Activated B cell treated with CpG ODN at 0.5 μM for 24 hours (primary cell): ENCODE data around the gene DOP1A. TPM values are rescaled to one million over a fixed set of nuclear protein-coding genes. Genes with fewer than 3 reads are reported as not detected.
A peak's percentile ranks its signal among the peaks of the same experiment; 100 is the strongest.

Experiments used
- ATAC-seq: fragments of 200-7000 bp; cut with Tn5 transposase; one replicate; pipeline ENCODE4 v1.10.0; 2021; ENCODE audit warnings: low read depth, mild to moderate bottlenecking, moderate library complexity
- CTCF ChIA-PET: fragments of 350-600 bp; sonication (Branson Sonifier 250); formaldehyde crosslinking; loops from one replicate; lab custom pipeline; 2021; ENCODE audit warnings: antibody characterized with exemption; lab: Charles Lee
- POLR2A ChIA-PET: fragments of 350-600 bp; sonication (Branson Sonifier 250); formaldehyde crosslinking; loops from one replicate; lab custom pipeline; 2021; ENCODE audit warnings: antibody characterized with exemption; lab: Charles Lee
- DNase-seq: peaks from one replicate; pipeline ENCODE4 v3.0.0; 2022
- H3K27ac Mint-ChIP-seq: one replicate; pipeline ENCODE4 v1.8.0; 2020; ENCODE audit warnings: mixed read lengths
- H3K27me3 Mint-ChIP-seq: one replicate; pipeline ENCODE4 v1.8.0; 2021; ENCODE audit warnings: mixed read lengths
- H3K36me3 Mint-ChIP-seq: one replicate; pipeline ENCODE4 v1.8.0; 2021; ENCODE audit warnings: low read depth, mixed read lengths
- H3K4me1 Mint-ChIP-seq: one replicate; pipeline ENCODE4 v1.8.0; 2021; ENCODE audit warnings: mixed read lengths
- H3K4me3 Mint-ChIP-seq: one replicate; pipeline ENCODE4 v1.8.0; 2020; ENCODE audit warnings: mild to moderate bottlenecking, mixed read lengths
- H3K9me3 Mint-ChIP-seq: one replicate; pipeline ENCODE4 v1.8.0; 2020; ENCODE audit warnings: mixed read lengths
- intact Hi-C: fragments of 100-400 bp; cut with micrococcal nuclease; formaldehyde crosslinking; loops from one replicate; pipeline ENCODE4 v1.15.1; 2024
- total RNA-seq: library from RNA; stranded (reverse); gene quantifications from 2 replicates; pipeline ENCODE4 v1.2.3, GENCODE V29; 2022
- TF ChIP-seq, protein P1 (sequence below): fragments of 200-600 bp; IDR thresholded peaks from one replicate; pipeline ENCODE4 v1.8.0; 2022; ENCODE audit warnings: antibody characterized with exemption, mild to moderate bottlenecking

Gene DOP1A
- total RNA-seq, 1 donor from 2014 or later, result 30.8 TPM

DNA sequence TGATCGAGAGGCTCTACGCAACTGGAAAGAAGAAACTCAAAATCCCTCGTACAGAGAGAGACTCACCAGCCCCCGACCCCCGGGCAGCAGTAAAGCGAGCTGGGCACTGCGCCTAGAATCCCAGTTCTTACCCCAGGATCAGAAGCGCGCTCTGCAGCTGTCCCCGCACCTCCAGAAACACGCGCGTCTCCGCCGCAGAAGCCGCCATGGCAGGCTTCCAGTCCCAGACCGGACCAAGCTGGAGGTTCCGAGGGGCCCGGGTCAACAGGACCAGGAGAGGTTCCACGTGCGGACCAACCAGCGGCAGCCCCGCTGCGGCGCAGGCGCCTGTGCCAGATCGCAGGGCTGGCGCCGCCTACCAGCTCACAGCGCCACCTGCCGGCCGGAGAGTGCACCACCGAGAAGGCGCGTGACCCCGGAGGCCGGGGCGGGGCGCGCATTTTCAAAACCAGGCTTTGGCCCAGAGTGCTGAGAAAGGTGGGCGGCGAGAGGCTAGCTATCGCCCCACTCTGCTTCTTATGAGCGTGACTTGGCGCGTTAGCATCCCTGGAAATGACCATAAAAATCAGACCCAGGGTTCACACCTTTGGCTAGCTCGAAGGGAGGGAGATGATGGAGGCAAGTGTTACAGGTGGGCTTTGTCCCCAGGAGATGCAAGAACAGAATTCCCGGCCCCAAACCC is 1.8 kb upstream of the DOP1A start, which contains the start of gene UBE3D:
Gene UBE3D, minus strand, starts transcription at position 331 of the 682 bp plus-strand sequence. Its CDS starts 123 bp downstream, at position 208.
- Mint-ChIP-seq H3K9me3 (no peaks in the 10 kb centered on the region), H3K4me1 (peaks cover 48% of the 10 kb centered on the region), H3K27ac (peak within 1 kb of the TSS; percentile 77), H3K36me3 (peaks cover 10% of the 10 kb centered on the region), H3K27me3 (no peaks in the 10 kb centered on the region), H3K4me3 (peak within 1 kb of the TSS; percentile 94)
- intact Hi-C loops, result loop anchor here (2.0 to 5.0 kb wide), 3 partner anchors 21 to 77 kb away; no protein-coding TSS in a partner anchor
- ATAC-seq (peak; percentile 67), DNase-seq (peak; percentile 95)
- POLR2A ChIA-PET, result interaction anchor here (0.6 to 2.8 kb wide), 9 partner anchors 9 to 819 kb away, joined by 3 to 10 read pairs (median 4); partner anchors contain the start of genes CYB5R4, PGM3 and RWDD2A
- CTCF ChIA-PET, result interaction anchor here (0.6 to 4.3 kb wide), 22 partner anchors 8 to 819 kb away, joined by 3 to 73 read pairs (median 4); partner anchors contain the start of gene PRSS35
- TF ChIP-seq, protein P1, sequence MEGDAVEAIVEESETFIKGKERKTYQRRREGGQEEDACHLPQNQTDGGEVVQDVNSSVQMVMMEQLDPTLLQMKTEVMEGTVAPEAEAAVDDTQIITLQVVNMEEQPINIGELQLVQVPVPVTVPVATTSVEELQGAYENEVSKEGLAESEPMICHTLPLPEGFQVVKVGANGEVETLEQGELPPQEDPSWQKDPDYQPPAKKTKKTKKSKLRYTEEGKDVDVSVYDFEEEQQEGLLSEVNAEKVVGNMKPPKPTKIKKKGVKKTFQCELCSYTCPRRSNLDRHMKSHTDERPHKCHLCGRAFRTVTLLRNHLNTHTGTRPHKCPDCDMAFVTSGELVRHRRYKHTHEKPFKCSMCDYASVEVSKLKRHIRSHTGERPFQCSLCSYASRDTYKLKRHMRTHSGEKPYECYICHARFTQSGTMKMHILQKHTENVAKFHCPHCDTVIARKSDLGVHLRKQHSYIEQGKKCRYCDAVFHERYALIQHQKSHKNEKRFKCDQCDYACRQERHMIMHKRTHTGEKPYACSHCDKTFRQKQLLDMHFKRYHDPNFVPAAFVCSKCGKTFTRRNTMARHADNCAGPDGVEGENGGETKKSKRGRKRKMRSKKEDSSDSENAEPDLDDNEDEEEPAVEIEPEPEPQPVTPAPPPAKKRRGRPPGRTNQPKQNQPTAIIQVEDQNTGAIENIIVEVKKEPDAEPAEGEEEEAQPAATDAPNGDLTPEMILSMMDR, result peak; percentile 63

DNA sequence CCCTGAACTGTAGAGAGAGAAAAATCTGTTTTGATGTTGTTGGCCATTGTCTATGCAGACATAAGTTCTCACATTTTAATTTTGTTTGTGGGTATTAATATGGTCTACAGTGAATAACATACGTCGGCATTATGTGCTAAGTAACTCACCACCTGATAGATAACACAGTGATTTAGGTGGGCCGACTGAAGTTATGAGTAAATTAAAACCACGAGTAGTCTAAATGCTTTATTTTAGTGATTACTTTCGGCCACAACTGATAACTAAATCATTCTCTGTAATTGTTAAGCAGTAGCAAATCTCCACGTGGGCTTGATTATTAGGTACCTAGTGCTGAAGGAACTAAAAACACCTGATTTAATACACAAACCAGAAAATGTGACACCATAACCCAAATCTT is 1.1 kb downstream of the DOP1A start:
- H3K27me3 Mint-ChIP-seq, result no peaks in the 10 kb centered on the region
- H3K4me3 Mint-ChIP-seq, result peak overlapping the region; percentile 92
- no peaks in the 10 kb centered on the region for H3K9me3 Mint-ChIP-seq
- peaks cover 55% of the 10 kb centered on the region for H3K4me1 Mint-ChIP-seq
- ATAC-seq (no peak), DNase-seq (no peak)
- ChIA-PET POLR2A (interaction anchor here (1.5 kb wide), 1 partner anchor 125 kb away, joined by 4 read pairs; the partner anchor contains the start of genes PGM3 and RWDD2A), CTCF (interaction anchor here (1.2 to 3.9 kb wide), 3 partner anchors 29 to 445 kb away, joined by 3 to 29 read pairs (median 24); partner anchors contain the start of gene PRSS35)
- H3K27ac Mint-ChIP-seq, result peak overlapping the region; percentile 92
- intact Hi-C loops, result loop anchor here (5.0 kb wide), 1 partner anchor 74 kb away; no protein-coding TSS in a partner anchor
- TF ChIP-seq, protein P1, result no peak
- H3K36me3 Mint-ChIP-seq, result peaks cover 3% of the 10 kb centered on the region

DNA sequence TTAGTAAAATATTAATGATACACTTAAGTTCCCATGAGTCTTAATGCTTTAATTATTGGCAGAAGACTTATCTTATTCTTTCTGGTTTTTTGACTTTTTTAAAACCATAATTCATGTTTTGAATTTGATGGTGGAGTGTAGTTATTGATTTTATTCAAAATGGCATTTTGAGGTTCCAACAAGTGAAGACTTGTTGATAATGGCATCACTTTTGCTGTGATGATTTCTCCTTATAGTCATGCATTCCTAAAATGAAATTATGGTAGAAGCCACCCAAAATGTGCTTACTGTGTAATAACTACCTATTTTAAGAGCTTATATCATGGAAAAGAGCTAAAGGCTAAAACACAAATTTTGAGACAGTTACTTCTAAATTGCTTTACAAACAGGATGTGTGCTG is 2.2 kb downstream of the DOP1A start:
- Mint-ChIP-seq H3K4me1 (peaks cover 47% of the 10 kb centered on the region), H3K9me3 (no peaks in the 10 kb centered on the region), H3K27ac (peak overlapping the region; percentile 56), H3K4me3 (no peak overlapping the region), H3K36me3 (peaks cover 3% of the 10 kb centered on the region), H3K27me3 (no peaks in the 10 kb centered on the region)
- intact Hi-C loops, result loop anchor here (5.0 to 10.0 kb wide), 2 partner anchors 73 to 815 kb away; no protein-coding TSS in a partner anchor
- DNase-seq (no peak), ATAC-seq (no peak)
- ChIA-PET POLR2A (interaction anchor here (0.6 kb wide), 1 partner anchor 110 kb away, joined by 3 read pairs; no protein-coding TSS in a partner anchor), CTCF (interaction anchor here (1.9 kb wide), 1 partner anchor 146 kb away, joined by 8 read pairs; no protein-coding TSS in a partner anchor)
- TF ChIP-seq, protein P1, result no peak

DNA sequence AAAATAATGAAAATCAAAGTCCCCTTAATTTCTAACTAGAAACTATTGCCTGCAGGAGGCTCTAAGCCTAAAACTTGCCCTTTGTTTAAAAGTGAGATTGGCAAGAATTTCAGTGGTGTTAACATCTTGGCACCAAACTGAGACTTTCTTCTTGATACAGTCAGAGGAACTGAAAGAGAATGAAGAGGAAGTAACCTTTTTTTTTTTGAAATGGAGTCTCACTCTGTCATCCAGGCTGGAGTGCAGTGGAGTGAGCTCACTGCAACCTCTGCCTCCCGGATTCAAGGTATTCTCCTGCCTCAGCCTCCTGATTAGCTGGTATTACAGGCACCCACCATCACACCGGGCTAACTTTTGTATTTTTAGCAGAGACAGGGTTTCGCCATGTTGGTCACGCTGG is 3.6 kb downstream of the DOP1A start:
- peaks cover 36% of the 10 kb centered on the region for H3K4me1 Mint-ChIP-seq
- DNase-seq, result peak; percentile 22
- intact Hi-C loops, result loop anchor here (1.0 to 10.0 kb wide), 2 partner anchors 144 to 814 kb away; no protein-coding TSS in a partner anchor
- H3K9me3 Mint-ChIP-seq, result no peaks in the 10 kb centered on the region
- peak overlapping the region; percentile 82 for H3K27ac Mint-ChIP-seq
- ATAC-seq, result peak; percentile 39
- ChIA-PET CTCF (interaction anchor here (1.9 kb wide), 1 partner anchor 144 kb away, joined by 8 read pairs; no protein-coding TSS in a partner anchor), POLR2A (no interaction called here)
- TF ChIP-seq, protein P1, result no peak
- peak overlapping the region; percentile 58 for H3K4me3 Mint-ChIP-seq
- H3K27me3 Mint-ChIP-seq, result no peaks in the 10 kb centered on the region
- H3K36me3 Mint-ChIP-seq, result peaks cover 4% of the 10 kb centered on the region

DNA sequence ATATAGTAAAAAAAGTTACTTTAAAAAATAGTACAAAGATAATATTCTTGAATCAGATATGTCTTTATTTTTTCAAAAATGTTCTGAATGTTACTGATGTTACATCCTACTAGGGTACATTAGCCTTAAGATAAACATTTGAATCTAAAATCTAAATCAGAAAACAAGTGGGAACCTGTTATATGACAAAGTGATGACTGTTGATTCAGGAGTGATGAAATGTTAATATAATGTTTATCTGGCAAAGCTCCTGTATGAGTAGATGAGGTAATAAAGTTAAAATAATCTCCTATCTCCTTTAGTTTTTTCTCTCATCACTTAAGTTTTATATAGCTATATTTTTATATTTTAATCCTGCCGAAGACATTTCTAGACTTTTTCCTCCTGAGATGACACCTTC is 4.2 kb downstream of the DOP1A start:
- Mint-ChIP-seq H3K9me3 (no peaks in the 10 kb centered on the region), H3K4me1 (peaks cover 33% of the 10 kb centered on the region), H3K36me3 (peaks cover 6% of the 10 kb centered on the region), H3K4me3 (no peak overlapping the region), H3K27me3 (no peaks in the 10 kb centered on the region), H3K27ac (no peak overlapping the region)
- CTCF ChIA-PET, result interaction anchor here (1.4 kb wide), 1 partner anchor 144 kb away, joined by 4 read pairs; no protein-coding TSS in a partner anchor
- TF ChIP-seq, protein P1, result no peak
- POLR2A ChIA-PET, result no interaction called here
- ATAC-seq (no peak), DNase-seq (no peak)
- intact Hi-C loops, result loop anchor here (1.0 to 10.0 kb wide), 2 partner anchors 144 to 813 kb away; no protein-coding TSS in a partner anchor
